Mononuclear cell (primary cell): ENCODE data around the gene MRPL49. TPM values are rescaled to one million over a fixed set of nuclear protein-coding genes. Genes with fewer than 3 reads are reported as not detected.

Experiments used
- total RNA-seq: library from RNA; depleted of rRNA; stranded (reverse); fragments of >200 nt; gene quantifications from one replicate; pipeline ENCODE4 v1.2.3, GENCODE V29; 2012

MRPL49 gene
- total RNA-seq, 1 donor = 40.7 TPM

Other genes with a start within 250 kb of the MRPL49 start
- 183 TPM for gene EHD1, start 243.7 kb upstream of the MRPL49 start, total RNA-seq
- gene ATG2A, start 205.1 kb upstream of the MRPL49 start, total RNA-seq = 80.2 TPM
- gene PPP2R5B, start 197.6 kb upstream of the MRPL49 start, total RNA-seq = 5.8 TPM
- not detected for gene GPHA2, start 186.4 kb upstream of the MRPL49 start, total RNA-seq
- gene MAJIN, start 150.2 kb upstream of the MRPL49 start, total RNA-seq = not detected
- gene BATF2, start 125.3 kb upstream of the MRPL49 start, total RNA-seq = not detected
- gene ARL2, start 108.2 kb upstream of the MRPL49 start, total RNA-seq = 14.2 TPM
- 12.9 TPM for gene SNX15, start 94.9 kb upstream of the MRPL49 start, total RNA-seq
- 0.52 TPM for gene SAC3D1, start 81.1 kb upstream of the MRPL49 start, total RNA-seq
- 6.6 TPM for gene NAALADL1, start 63.8 kb upstream of the MRPL49 start, total RNA-seq
- gene CDCA5, start 38.3 kb upstream of the MRPL49 start, total RNA-seq = not detected
- 17.6 TPM for gene ZFPL1, start 38.1 kb upstream of the MRPL49 start, total RNA-seq
- gene VPS51, start 26.1 kb upstream of the MRPL49 start, total RNA-seq = 397 TPM
- 9.1 TPM for gene TM7SF2, start 10.4 kb upstream of the MRPL49 start, total RNA-seq
- 5.7 TPM for gene ZNHIT2, start 4.6 kb upstream of the MRPL49 start, total RNA-seq
- gene FAU, start 187 bp upstream of the MRPL49 start, total RNA-seq = 338 TPM
- gene SYVN1, start 12.2 kb downstream of the MRPL49 start, total RNA-seq = 23.6 TPM
- gene SPDYC, start 47.9 kb downstream of the MRPL49 start, total RNA-seq = not detected
- 76.2 TPM for gene CAPN1, start 59.6 kb downstream of the MRPL49 start, total RNA-seq
- gene POLA2, start 139.6 kb downstream of the MRPL49 start, total RNA-seq = 12.2 TPM
- gene CDC42EP2, start 192.5 kb downstream of the MRPL49 start, total RNA-seq = not detected
- gene DPF2, start 211.5 kb downstream of the MRPL49 start, total RNA-seq = 39.6 TPM
- 0.42 TPM for gene TIGD3, start 232.4 kb downstream of the MRPL49 start, total RNA-seq